GM18870 (cell line): ENCODE results near the gene VSTM4.

Source experiments
- ATAC-seq: cut with Tn5 transposase; IDR thresholded peaks from one replicate; pipeline ENCODE4 v1.9.1; 2021; ENCODE audit warnings: moderate library complexity; ENCODE audit not compliant: unreplicated experiment

The VSTM4 gene

GRCh38 chr10:49075743-49076142, 39.6 kb downstream of the VSTM4 start:
- no peak for ATAC-seq

GRCh38 chr10:49074836-49075682, 40.3 kb downstream of the VSTM4 start:
- no peak for ATAC-seq

- no peak for ATAC-seq
These were observed 43.0 kb downstream of the VSTM4 start for GRCh38 chr10:49072166-49072885.

- ATAC-seq, result no peak
These were observed 44.1 kb downstream of the VSTM4 start for GRCh38 chr10:49071160-49071761.

GRCh38 chr10:49070701-49071100, 44.6 kb downstream of the VSTM4 start:
- no peak for ATAC-seq

- ATAC-seq, result no peak
These were observed 46.6 kb downstream of the VSTM4 start for GRCh38 chr10:49068672-49069217.

- no peak for ATAC-seq
These were observed 47.1 kb downstream of the VSTM4 start for GRCh38 chr10:49068209-49068608.

- no peak for ATAC-seq
These were observed 48.2 kb downstream of the VSTM4 start for GRCh38 chr10:49066944-49067730.

GRCh38 chr10:49062229-49062628, 53.1 kb downstream of the VSTM4 start:
- ATAC-seq, result no peak

GRCh38 chr10:49061667-49062066, 53.7 kb downstream of the VSTM4 start:
- ATAC-seq, result no peak

- ATAC-seq, result no peak
These were observed 56.7 kb downstream of the VSTM4 start for GRCh38 chr10:49058463-49059255.

GRCh38 chr10:49057231-49057880, 58.0 kb downstream of the VSTM4 start:
- ATAC-seq, result no peak

- no peak for ATAC-seq
These were observed 59.0 kb downstream of the VSTM4 start for GRCh38 chr10:49056356-49056755.

GRCh38 chr10:49055221-49055849, 60.0 kb downstream of the VSTM4 start:
- no peak for ATAC-seq

GRCh38 chr10:49054753-49055152, 60.6 kb downstream of the VSTM4 start:
- ATAC-seq, result no peak

GRCh38 chr10:49053998-49054692, 61.2 kb downstream of the VSTM4 start:
- no peak for ATAC-seq

- ATAC-seq, result peak; percentile 59
These were observed 62.0 kb downstream of the VSTM4 start for GRCh38 chr10:49053053-49053997.
